Measurements from ENCODE around the gene PDE1C.

PDE1C gene

GRCh38 chr7:31894308-31894707 is 175.9 kb downstream of the PDE1C start:
- TF ChIP-seq SIN3A (IDR thresholded peaks at IDR 0.05; ENCODE audit: borderline replicate concordance, insufficient read depth, low read length), result no peak
- no peak for TF ChIP-seq REST (IDR thresholded peaks at IDR 0.05; ENCODE audit: insufficient read depth in 1 of 2, low read depth in 2 of 2, low read length in 2 of 2)
- TF ChIP-seq TAF1 (IDR thresholded peaks at IDR 0.05; ENCODE audit: borderline replicate concordance, insufficient read depth, low read length), result no peak
- TF ChIP-seq FOXP2 (optimal IDR thresholded peaks at IDR 0.05; ENCODE audit: borderline replicate concordance, extremely low read depth, extremely low read length, insufficient read depth), result no peak
- no peak for TF ChIP-seq POLR2AphosphoS5 (IDR thresholded peaks at IDR 0.05; ENCODE audit: low read depth, low read length)

- TF ChIP-seq REST (IDR thresholded peaks at IDR 0.05; ENCODE audit: insufficient read depth in 1 of 2, low read depth in 2 of 2, low read length in 2 of 2) (no peak), TAF1 (IDR thresholded peaks at IDR 0.05; ENCODE audit: borderline replicate concordance, insufficient read depth, low read length) (no peak), FOXP2 (optimal IDR thresholded peaks at IDR 0.05; ENCODE audit: borderline replicate concordance, extremely low read depth, extremely low read length, insufficient read depth) (no peak), POLR2AphosphoS5 (IDR thresholded peaks at IDR 0.05; ENCODE audit: low read depth, low read length) (no peak), SIN3A (IDR thresholded peaks at IDR 0.05; ENCODE audit: borderline replicate concordance, insufficient read depth, low read length) (no peak)
These were observed 176.8 kb downstream of the PDE1C start for GRCh38 chr7:31893365-31893764.

GRCh38 chr7:31892099-31892829 is 177.9 kb downstream of the PDE1C start:
- TF ChIP-seq POLR2AphosphoS5 (IDR thresholded peaks at IDR 0.05; ENCODE audit: low read depth, low read length), result no peak
- TF ChIP-seq SIN3A (IDR thresholded peaks at IDR 0.05; ENCODE audit: borderline replicate concordance, insufficient read depth, low read length), result no peak
- TF ChIP-seq FOXP2 (optimal IDR thresholded peaks at IDR 0.05; ENCODE audit: borderline replicate concordance, extremely low read depth, extremely low read length, insufficient read depth), result no peak
- TF ChIP-seq TAF1 (IDR thresholded peaks at IDR 0.05; ENCODE audit: borderline replicate concordance, insufficient read depth, low read length), result no peak
- TF ChIP-seq REST (IDR thresholded peaks at IDR 0.05; ENCODE audit: insufficient read depth in 1 of 2, low read depth in 2 of 2, low read length in 2 of 2), result no peak

- no peak for TF ChIP-seq TAF1 (IDR thresholded peaks at IDR 0.05; ENCODE audit: borderline replicate concordance, insufficient read depth, low read length)
- TF ChIP-seq SIN3A (IDR thresholded peaks at IDR 0.05; ENCODE audit: borderline replicate concordance, insufficient read depth, low read length), result peak; percentile 53; the same call in 1 of the 2 replicates
These were observed 179.4 kb downstream of the PDE1C start for GRCh38 chr7:31890766-31891165.

- TF ChIP-seq REST (IDR thresholded peaks at IDR 0.05; ENCODE audit: insufficient read depth in 1 of 2, low read depth in 2 of 2, low read length in 2 of 2) (no peak), TAF1 (IDR thresholded peaks at IDR 0.05; ENCODE audit: borderline replicate concordance, insufficient read depth, low read length) (no peak), FOXP2 (optimal IDR thresholded peaks at IDR 0.05; ENCODE audit: borderline replicate concordance, extremely low read depth, extremely low read length, insufficient read depth) (no peak), POLR2AphosphoS5 (IDR thresholded peaks at IDR 0.05; ENCODE audit: low read depth, low read length) (no peak), SIN3A (IDR thresholded peaks at IDR 0.05; ENCODE audit: borderline replicate concordance, insufficient read depth, low read length) (no peak)
These were observed 180.0 kb downstream of the PDE1C start for GRCh38 chr7:31890198-31890597.
